Heart right ventricle (tissue), 16 donors: ENCODE data around the gene ELN. TPM values are rescaled to one million over a fixed set of nuclear protein-coding genes. Genes with fewer than 3 reads are reported as not detected.

Experiments used
- ATAC-seq, 8 donors: fragments of 200-7000 bp; cut with Tn5 transposase; one replicate each; pipeline ENCODE4 v1.9.1; 2020; ENCODE audit warnings: mild to moderate bottlenecking in 8 of 8, moderate library complexity in 8 of 8, moderate number of reproducible peaks in 1 of 8
- DNase-seq, 2 donors: peaks; one replicate each; pipeline ENCODE4 v3.0.0-alpha.2; 2020
- H3K27ac ChIP-seq, 10 donors: fragments of 200-600 bp; sonication (generic) in 2 of 10; one replicate each; pipeline versions ENCODE4 v1.5.0 to v1.8.0; 2020 to 2022; ENCODE audit warnings: mild to moderate bottlenecking in 3 of 10
- H3K27me3 ChIP-seq, 7 donors: fragments of 200-600 bp; one replicate each; pipeline ENCODE4 v1.8.0; 2021 to 2022; ENCODE audit warnings: mild to moderate bottlenecking in 2 of 7
- H3K36me3 ChIP-seq, 9 donors: fragments of 200-600 bp; sonication (generic) in 1 of 9; one replicate each; pipeline versions ENCODE4 v1.5.0 to v1.8.0; 2020 to 2022; ENCODE audit warnings: mild to moderate bottlenecking in 2 of 9
- H3K4me1 ChIP-seq, 9 donors: fragments of 200-600 bp; sonication (generic) in 1 of 9; one replicate each; pipeline versions ENCODE4 v1.5.0 to v1.8.0; 2020 to 2022; ENCODE audit warnings: mild to moderate bottlenecking in 4 of 9
- H3K4me3 ChIP-seq, 10 donors: fragments of 200-600 bp; sonication (generic) in 2 of 10; one replicate each; pipeline versions ENCODE4 v1.5.0 to v1.8.0; 2020 to 2022; ENCODE audit warnings: mild to moderate bottlenecking in 7 of 10, moderate library complexity in 2 of 10
- H3K9me3 ChIP-seq, 11 donors: fragments of 200-600 bp in 10 of 11; sonication (generic) in 2 of 11; one replicate each; pipeline versions ENCODE4 v1.5.0 to v1.8.0; 2013 to 2022; ENCODE audit warnings: mild to moderate bottlenecking in 2 of 11, control low read depth in 1 of 11, moderate library complexity in 1 of 11
- CTCF ChIP-seq, 9 donors: fragments of 200-600 bp; sonication (generic) in 2 of 9; IDR thresholded peaks; one replicate each; pipeline versions ENCODE4 v1.5.0 to v1.8.0; 2021 to 2022; ENCODE audit warnings: antibody characterized with exemption in 9 of 9, mild to moderate bottlenecking in 5 of 9, moderate library complexity in 1 of 9
- WGBS, 2 donors: extraction: QIAGEN DNeasy Blood & Tissue Kit; methylation state at CpG; one replicate each; pipeline ENCODE4 v1.1.7; 2013; ENCODE audit warnings: inconsistent platforms in 1 of 2; 5-methylcytosine and 5-hydroxymethylcytosine counted together
- intact Hi-C, 10 donors: fragments of 100-400 bp; cut with DNase I; formaldehyde crosslinking; loops; one replicate each; pipeline versions ENCODE4 v1.11.1 to v1.14.2; 2022
- polyA plus RNA-seq, 2 donors: library from polyadenylated mRNA; stranded (reverse); fragments of 200-250 nt; gene quantifications; one replicate each; pipeline ENCODE4 v1.2.3, GENCODE V29; 2013
- total RNA-seq, 10 donors: library from RNA; stranded (reverse); fragmentation: NEBNext Ultra II Directional in 3 of 10; extraction: Animal tissue kit (Norgen Biotek cat#: 25700) in 3 of 10; gene quantifications; one replicate each; pipeline versions ENCODE4 v1.2.1 to v1.2.4, GENCODE V29; 2021 to 2023
- donor health status: Arrhythmogenic right ventricular cardiomyopathy.
- donor health status: ischemic (EF 13 %, LVEDD 7.1; RV severe dilation, severe dysfunction).
- donor health status: healthy with polysubstance abuse.
- donor health status: DM: no; HTN: yes; CAD: no.
- donor health status: DM: no; HTN: no; CAD: no.
- donor health status: ischemic (EF 25% LVEDD 6.9; RV normal size, moderate dysfunction).
- donor health status: ischemic (EF 25% LVEDD 5.7; RV mildly dilated, moderate dysfunction).
- donor health status: healthy.
- donor health status: DM: yes; HTN: yes; CAD: no.
- donor health status: Ischemic cardiomyopathy.
- donor health status: ischemic (EF 35%, LVEDD 5.7; RV mildly dilated, moderate dysfunction).
- donor health status: nonischemic (EF 11% LVEDD 7.7; RV severe dilation, severe dysfunction).
- donor health status: DM: yes; HTN: yes; CAD: no.
- donor health status: PGD.
- donor health status: ischemic (EF 29% LVEDD 5.4; RV normal size, mild dysfunction).
- donor health status: nonischemic (EF 23%, LVEDD 6.1; RV moderate dilation, normal function).

The ELN gene
- total and polyA plus RNA-seq, 12 donors, result 14.2 to 99.8 (median 31.8) TPM

DNA sequence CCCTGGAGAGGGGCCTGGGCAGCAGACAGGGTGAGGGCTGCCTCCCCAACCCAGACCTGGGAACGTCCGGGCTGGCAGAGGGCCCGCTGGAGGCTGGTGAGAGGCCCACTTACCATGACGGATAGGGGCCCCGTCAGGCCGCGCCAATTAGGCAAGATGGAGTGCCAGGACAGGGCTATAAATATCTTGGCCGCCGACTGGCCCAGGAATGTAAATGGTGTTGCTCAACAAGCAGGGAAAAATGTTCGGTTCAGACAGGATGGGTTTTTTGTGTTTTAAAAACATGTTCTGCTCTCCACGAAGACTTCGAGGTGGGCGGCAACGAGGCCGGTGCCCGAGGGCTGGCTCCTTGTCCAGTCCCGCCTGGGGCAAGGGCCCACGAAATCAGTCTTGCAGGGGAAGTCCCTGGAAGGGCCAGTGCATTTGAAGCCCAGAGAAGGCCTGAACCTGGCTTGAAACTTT is 35.8 kb upstream of the ELN start:
- ATAC-seq, result peak; percentile 38 to 62 (median 48)
- H3K9me3 ChIP-seq, result peaks cover 0 to 20% (median 12%) of the 10 kb centered on the region in 11 donors
- peak overlapping the region in 5 of 10 donors; percentile 3 to 41 (median 25) for H3K27ac ChIP-seq
- H3K4me1 ChIP-seq, result peaks cover 0 to 14% (median 5%) of the 10 kb centered on the region in 9 donors
- TF ChIP-seq CTCF (IDR thresholded peaks at IDR 0.05), result no peak
- 67 to 70% methylated on average over 18 of the region's 18 CpGs for WGBS, 2 donors
- intact Hi-C loops, result no loop called here
- no peak overlapping the region for H3K4me3 ChIP-seq
- peaks cover 0 to 3% (median 0%) of the 10 kb centered on the region in 7 donors for H3K27me3 ChIP-seq
- DNase-seq, result peak in 1 of 2 donors; percentile 64
- H3K36me3 ChIP-seq, result no peaks in the 10 kb centered on the region

DNA sequence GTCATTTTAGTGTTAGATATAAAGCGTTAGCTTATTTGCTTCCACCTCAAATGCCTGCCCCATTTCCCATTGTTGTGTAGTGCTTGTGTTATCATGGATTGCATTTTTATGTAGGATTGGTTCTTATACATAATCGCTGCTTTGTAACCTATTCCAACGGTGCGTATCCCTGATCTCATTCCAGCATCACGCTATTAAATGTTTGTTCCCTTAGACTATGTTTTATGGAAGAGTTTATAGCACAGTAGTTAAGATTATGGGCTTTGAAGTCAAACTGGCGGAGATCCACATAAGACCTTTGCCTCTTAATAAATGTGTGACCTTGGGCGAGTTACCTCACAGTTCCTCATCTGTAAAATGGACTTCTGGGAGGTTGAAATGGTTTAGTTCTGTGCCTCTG is 34.0 kb upstream of the ELN start:
- Histone ChIP-seq H3K27ac (no peak overlapping the region), H3K9me3 (peaks cover 0 to 20% (median 12%) of the 10 kb centered on the region in 11 donors), H3K4me1 (peaks cover 0 to 7% (median 5%) of the 10 kb centered on the region in 9 donors), H3K27me3 (peaks cover 0 to 7% (median 0%) of the 10 kb centered on the region in 7 donors), H3K4me3 (no peak overlapping the region), H3K36me3 (no peaks in the 10 kb centered on the region)
- no peak for DNase-seq
- intact Hi-C loops, result no loop called here
- 94% methylated on average over 7 of the region's 7 CpGs for WGBS, 2 donors
- no peak for ATAC-seq
- TF ChIP-seq CTCF (IDR thresholded peaks at IDR 0.05), result no peak

GRCh38 chr7:73994761-73995160 is 33.2 kb upstream of the ELN start:
- no peak overlapping the region for H3K4me3 ChIP-seq
- ATAC-seq, result no peak
- peaks cover 0 to 20% (median 12%) of the 10 kb centered on the region in 11 donors for H3K9me3 ChIP-seq
- intact Hi-C loops, result no loop called here
- no peaks in the 10 kb centered on the region for H3K36me3 ChIP-seq
- no peak for DNase-seq
- no peak for TF ChIP-seq CTCF (IDR thresholded peaks at IDR 0.05)
- H3K4me1 ChIP-seq, result peaks cover 0 to 13% (median 5%) of the 10 kb centered on the region in 9 donors
- H3K27ac ChIP-seq, result no peak overlapping the region
- H3K27me3 ChIP-seq, result peaks cover 0 to 7% (median 0%) of the 10 kb centered on the region in 7 donors

- Histone ChIP-seq H3K27me3 (peaks cover 0 to 7% (median 0%) of the 10 kb centered on the region in 7 donors), H3K36me3 (no peaks in the 10 kb centered on the region), H3K27ac (no peak overlapping the region), H3K4me3 (no peak overlapping the region), H3K9me3 (peaks cover 0 to 20% (median 12%) of the 10 kb centered on the region in 11 donors), H3K4me1 (peaks cover 0 to 18% (median 5%) of the 10 kb centered on the region in 9 donors)
- intact Hi-C loops, result no loop called here
- DNase-seq (no peak), ATAC-seq (no peak)
- 65 to 79% methylated on average over 4 of the region's 4 CpGs for WGBS, 2 donors
- no peak for TF ChIP-seq CTCF (IDR thresholded peaks at IDR 0.05)
These were observed 32.6 kb upstream of the ELN start for GRCh38 chr7:73995330-73995729.
